ENCODE results near the gene YWHAQ.

DNA sequence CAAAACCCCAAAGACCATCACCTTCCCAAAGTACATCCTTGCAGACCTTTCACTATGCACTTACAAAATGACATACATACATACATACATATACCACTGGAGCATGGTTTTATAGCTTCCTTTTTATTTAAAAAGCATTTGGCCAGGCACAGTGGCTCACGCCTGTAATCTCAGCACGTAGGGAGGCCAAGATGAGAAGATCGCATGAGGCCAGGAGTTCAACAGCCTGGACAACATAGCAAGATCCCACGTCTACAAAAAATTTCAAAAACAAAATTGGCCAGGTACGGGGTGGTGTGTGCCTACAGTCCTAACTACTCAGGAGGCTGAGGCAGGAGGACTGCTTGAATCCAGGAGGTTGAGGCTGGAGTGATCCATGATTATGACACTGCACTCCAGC, 45.3 kb downstream of the YWHAQ start:
- no peak for TF ChIP-seq POLR2AphosphoS5 (IDR thresholded peaks at IDR 0.05)
- TF ChIP-seq, protein P1, sequence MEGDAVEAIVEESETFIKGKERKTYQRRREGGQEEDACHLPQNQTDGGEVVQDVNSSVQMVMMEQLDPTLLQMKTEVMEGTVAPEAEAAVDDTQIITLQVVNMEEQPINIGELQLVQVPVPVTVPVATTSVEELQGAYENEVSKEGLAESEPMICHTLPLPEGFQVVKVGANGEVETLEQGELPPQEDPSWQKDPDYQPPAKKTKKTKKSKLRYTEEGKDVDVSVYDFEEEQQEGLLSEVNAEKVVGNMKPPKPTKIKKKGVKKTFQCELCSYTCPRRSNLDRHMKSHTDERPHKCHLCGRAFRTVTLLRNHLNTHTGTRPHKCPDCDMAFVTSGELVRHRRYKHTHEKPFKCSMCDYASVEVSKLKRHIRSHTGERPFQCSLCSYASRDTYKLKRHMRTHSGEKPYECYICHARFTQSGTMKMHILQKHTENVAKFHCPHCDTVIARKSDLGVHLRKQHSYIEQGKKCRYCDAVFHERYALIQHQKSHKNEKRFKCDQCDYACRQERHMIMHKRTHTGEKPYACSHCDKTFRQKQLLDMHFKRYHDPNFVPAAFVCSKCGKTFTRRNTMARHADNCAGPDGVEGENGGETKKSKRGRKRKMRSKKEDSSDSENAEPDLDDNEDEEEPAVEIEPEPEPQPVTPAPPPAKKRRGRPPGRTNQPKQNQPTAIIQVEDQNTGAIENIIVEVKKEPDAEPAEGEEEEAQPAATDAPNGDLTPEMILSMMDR (IDR thresholded peaks at IDR 0.05) = no peak
